Fibroblast of pulmonary artery (primary cell): ENCODE data around the gene ATP9A.
A peak's percentile ranks its signal among the peaks of the same experiment; 100 is the strongest.
"Not testable (repeated sequence)": the region's sequence is repeated elsewhere in the genome, so short reads cannot be mapped to it uniquely, and the experiment has no call there.

ENCODE experiments used
- DNase-seq: peaks from one replicate; pipeline ENCODE4 v3.0.0-alpha.2; 2010; ENCODE audit warnings: low read depth
- H3K4me3 ChIP-seq: replicated peaks from 2 replicates; pipeline ENCODE4 v1.5.1; 2011; ENCODE audit warnings: low read depth, mild to moderate bottlenecking, control low read depth, low read length, moderate library complexity
- TF ChIP-seq, protein P1 (sequence below): IDR thresholded peaks from 2 replicates; pipeline ENCODE4 v1.5.1; 2011; ENCODE audit warnings: mild to moderate bottlenecking, control low read depth, low read length, inconsistent platforms; ENCODE audit errors: missing control alignments

ATP9A gene

DNA sequence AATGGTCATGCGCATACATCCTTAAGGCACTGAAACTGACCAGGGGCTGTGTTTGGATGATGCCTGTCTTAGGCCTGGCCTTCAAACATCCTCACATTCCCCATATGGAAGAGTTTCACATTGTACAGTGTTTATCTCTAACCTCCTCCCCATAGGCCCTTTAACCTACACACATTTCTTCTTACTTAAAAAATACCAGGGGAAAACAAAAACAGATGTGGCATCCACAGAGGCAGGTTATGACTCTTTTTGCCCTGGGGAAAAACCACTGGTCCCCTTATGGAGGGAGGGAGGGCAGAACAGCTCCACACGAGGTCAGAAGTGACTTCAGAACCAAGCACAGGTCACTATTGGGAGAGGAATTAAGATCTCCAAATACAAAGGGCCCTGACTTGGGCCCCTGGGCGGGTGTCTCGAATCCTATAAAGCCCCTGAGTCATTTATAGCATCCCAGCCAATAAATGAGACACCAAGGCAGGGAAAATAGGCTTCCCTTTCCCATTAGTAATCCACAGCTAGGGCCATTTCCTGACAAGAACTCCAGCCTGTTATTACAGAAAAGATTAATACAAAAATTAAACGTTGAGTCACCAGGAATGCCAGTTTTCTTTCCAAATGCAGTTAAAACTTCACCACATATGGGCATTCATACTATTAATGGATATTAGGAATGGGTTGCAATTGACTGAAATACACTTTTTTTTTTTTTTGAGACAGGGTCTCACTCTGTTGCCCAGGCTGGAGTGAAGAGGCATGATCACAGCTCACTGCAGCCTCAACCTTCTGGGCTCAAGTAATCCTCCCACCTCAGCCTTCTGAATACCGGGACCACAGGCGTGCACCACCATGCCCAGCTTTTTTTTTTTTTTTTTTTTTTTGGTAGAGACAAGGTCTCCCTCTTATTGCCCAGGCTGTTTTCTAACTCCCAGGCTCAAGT is 107.2 kb downstream of the ATP9A start:
- DNase-seq = peak; percentile 69
- TF ChIP-seq, protein P1, sequence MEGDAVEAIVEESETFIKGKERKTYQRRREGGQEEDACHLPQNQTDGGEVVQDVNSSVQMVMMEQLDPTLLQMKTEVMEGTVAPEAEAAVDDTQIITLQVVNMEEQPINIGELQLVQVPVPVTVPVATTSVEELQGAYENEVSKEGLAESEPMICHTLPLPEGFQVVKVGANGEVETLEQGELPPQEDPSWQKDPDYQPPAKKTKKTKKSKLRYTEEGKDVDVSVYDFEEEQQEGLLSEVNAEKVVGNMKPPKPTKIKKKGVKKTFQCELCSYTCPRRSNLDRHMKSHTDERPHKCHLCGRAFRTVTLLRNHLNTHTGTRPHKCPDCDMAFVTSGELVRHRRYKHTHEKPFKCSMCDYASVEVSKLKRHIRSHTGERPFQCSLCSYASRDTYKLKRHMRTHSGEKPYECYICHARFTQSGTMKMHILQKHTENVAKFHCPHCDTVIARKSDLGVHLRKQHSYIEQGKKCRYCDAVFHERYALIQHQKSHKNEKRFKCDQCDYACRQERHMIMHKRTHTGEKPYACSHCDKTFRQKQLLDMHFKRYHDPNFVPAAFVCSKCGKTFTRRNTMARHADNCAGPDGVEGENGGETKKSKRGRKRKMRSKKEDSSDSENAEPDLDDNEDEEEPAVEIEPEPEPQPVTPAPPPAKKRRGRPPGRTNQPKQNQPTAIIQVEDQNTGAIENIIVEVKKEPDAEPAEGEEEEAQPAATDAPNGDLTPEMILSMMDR = no peak
- no peak overlapping the region for H3K4me3 ChIP-seq

DNA sequence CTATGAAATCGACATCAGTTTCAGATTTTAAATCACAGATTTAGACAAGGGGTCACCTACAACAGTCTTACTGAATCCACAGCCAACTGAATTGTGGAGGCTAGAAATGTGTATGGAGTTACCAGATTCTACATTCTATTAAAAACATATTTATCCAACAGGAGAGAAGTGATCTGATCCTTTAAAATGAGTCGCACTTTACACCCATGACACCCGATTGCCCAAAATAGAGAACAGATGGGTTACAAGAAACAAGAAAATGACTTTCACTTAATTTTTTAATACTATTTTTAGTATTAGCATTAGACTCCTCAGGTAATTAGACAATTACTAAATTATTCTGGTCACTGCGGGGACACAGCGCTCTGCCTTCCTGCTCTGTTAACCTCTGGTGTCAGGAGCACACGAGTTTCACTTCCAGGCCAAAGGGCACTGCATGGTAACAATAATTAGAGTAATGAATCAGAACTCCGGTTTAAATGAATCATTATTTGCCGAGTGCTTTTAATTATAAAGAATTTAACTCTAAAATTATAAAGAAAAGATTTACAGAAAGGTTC is 108.6 kb downstream of the ATP9A start:
- TF ChIP-seq, protein P1 = no peak
- DNase-seq = no peak

DNA sequence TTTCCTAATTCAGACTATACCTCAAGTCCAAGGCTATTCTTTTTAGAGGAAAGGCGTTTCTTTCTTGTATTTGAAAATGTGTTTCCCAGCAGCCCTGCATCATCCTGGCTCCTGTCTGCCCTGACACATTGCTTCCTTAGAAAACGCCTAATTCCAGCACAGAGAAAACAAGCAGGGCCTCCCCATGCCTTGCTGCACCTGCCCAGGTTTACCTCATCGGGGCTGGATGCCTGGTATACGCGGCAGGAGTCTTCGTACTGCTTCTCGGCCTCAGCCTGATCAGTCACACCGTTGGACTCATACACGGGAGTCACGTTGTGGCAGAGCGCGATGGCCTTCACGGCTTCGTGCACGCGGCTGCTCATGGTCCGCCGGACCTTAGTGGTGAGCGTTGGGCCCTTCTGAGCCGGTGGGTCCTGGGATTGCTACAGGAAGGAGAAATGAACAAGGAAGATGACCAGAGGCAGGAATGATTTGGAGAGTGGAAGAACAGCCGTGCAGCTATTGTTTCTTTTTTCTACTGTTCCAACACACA is 111.4 kb downstream of the ATP9A start:
- no peak for DNase-seq
- TF ChIP-seq, protein P1 = no peak
- H3K4me3 ChIP-seq = no peak overlapping the region

More for the DNA sequence above, 108.6 kb downstream of the ATP9A start:
- no peak overlapping the region for H3K4me3 ChIP-seq

DNA sequence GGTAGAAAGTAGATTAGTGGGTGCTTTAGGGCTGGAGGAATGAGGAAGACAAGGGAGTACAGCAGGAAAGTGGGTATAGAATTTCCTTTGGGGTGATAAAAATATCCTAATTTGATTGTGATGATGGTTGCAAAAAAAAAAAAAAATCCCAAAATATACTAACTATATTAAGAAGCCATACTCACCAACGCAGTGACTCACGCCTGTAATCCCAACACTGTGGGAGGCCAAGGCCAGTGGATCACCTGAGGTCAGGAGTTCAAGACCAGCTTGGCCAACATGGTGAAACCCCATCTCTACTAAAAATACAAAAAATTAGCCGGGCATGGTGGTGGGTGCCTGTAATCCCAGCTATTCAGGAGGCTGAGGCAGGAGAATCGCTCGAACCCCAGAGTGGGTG is 112.1 kb downstream of the ATP9A start:
- H3K4me3 ChIP-seq, DNase-seq: not testable (repeated sequence)

DNA sequence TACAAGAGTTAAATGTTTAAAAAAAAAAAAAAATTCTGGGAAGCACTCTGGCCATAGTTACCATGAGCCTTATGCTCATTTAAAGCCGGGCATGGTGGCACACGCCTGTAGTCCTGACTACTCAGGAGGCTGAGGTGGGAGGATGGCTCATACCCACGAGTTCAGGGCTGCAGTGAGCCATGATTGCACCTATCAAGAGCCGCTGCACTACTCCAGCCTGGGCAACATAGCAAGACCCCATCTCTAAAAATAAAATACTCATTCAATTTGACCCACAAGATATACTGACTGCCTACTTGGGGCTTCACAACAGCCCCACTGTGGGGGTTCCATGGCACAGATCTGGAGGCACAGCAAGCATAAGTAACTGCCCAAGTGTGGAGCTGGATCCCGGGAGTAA is 113.7 kb downstream of the ATP9A start:
- TF ChIP-seq, protein P1 = no peak

DNA sequence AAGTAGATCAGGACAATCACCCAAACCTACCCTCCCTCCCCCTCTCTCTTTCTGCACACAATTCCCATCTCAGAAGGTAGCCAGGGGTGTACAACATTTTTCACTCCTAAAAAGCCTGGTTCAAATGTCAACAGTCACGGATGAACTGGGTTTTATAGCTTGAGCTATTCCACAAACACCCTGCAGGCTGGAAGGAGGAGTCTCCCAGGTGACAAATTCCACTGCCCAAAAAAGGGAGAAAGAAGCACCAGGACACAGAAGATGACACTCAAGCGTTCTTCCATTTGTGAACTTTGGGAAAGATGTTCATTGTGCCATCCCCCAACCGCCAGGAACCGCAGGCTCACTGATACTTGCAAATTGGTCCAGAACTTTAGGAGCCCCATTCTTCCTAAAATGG is 114.1 kb downstream of the ATP9A start:
- H3K4me3 ChIP-seq = no peak overlapping the region
- DNase-seq = no peak
- TF ChIP-seq, protein P1 = no peak

More for the DNA sequence above, 113.7 kb downstream of the ATP9A start:
- no peak overlapping the region for H3K4me3 ChIP-seq
- no peak for DNase-seq

DNA sequence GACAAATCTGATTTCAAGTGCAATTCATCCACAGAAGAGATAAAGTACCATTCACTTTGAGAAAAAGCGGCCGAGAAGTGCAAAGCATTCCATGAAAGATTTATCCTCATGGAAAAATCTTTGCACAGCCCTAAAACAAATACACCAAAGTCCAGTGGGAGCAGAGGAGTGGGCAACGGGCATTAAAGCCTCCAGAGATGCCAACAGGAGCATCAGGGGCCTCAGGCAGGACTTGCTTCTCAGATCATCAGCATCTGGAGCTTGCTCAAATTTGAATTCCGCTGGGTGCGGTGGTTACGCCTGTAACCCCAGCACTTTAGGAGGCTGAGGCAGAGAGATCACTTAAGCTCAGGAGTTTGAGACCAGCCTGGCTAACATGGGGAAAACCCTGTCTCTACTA is 115.0 kb downstream of the ATP9A start:
- no peak for DNase-seq
- no peak overlapping the region for H3K4me3 ChIP-seq
- TF ChIP-seq, protein P1 = no peak
